ENCODE data around the gene RAB36. TPM values are rescaled to one million over a fixed set of nuclear protein-coding genes. Genes with fewer than 3 reads are reported as not detected.

The RAB36 gene
- total and polyA plus RNA-seq, 2 donors (not counting 1 experiment from before 2014, with no cell fraction given), result 1.1 to 3.3 TPM

DNA sequence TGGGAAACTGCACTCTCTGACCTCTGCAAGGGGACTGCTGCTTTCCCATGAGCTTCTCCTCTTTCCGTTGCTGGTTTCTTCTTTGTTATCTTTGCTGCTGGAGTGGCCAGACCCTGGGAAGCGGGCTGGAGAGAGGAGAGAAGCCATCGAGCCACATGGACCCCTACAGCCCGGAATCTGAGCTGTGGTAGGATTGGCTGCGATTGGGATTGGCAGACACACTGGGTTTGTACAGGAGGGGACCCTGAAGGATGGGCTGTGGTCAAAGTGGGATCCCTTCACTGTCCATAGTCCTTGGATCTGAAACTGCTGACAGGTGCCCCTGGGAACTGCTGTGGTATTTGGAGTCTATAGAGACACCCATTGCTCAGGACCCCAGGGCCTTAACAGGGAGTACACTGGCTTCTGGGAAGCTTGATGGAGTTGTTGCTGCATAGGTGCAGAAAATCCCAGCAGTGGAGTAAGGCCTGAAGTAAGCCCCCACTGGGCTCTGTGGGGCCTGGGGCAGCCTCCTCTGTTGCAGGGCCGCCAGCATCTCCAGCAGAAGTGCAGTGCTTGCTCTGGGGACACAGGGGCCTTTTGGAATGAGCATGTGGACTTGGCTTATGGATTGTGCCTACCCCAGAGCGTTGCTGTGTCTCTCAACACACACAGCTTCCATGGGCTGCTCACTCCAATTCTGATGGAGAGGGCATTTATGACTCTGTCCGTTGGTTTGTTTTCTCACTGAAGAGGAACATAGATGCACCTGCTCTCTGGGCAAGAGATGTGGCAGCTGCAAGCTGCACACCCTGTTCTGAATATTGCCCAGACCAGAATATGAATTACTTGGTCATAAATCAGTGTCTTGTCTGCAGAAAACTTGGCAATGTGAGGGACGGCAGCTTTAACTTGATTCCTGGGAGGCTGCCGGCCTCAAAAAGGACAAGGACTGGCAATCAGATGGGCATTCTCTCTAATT lies 67.1 kb downstream of the RAB36 start:
- Histone ChIP-seq H2AFZ (ENCODE audit: insufficient read depth, low read depth, low read length, poor library complexity, severe bottlenecking) (no peak overlapping the region), H3K4me2 (replicated peaks; ENCODE audit: low read depth, low read length, poor library complexity, severe bottlenecking) (no peak overlapping the region), H3K27ac (ENCODE audit: low read length in 2 of 2) (no peak overlapping the region), H3K4me1 (ENCODE audit: control insufficient read depth in 2 of 2, insufficient read depth in 2 of 2, low read length in 2 of 2) (peaks cover 54 to 55% of the 10 kb centered on the region in 2 donors), H3K36me3 (replicated peaks in 1 of 2; ENCODE audit: control extremely low read depth in 1 of 2, control insufficient read depth in 1 of 2, extremely low read depth in 1 of 2, insufficient read depth in 2 of 2, low read length in 1 of 2) (no peaks in the 10 kb centered on the region), H4K20me1 (ENCODE audit: control insufficient read depth, insufficient read depth, low read length, poor library complexity, severe bottlenecking) (peaks cover 57% of the 10 kb centered on the region), H3K27me3 (replicated peaks in 1 of 4; ENCODE audit: control extremely low read depth in 1 of 4, control insufficient read depth in 3 of 4, insufficient read depth in 4 of 4, low read length in 3 of 4) (no peaks in the 10 kb centered on the region), H3K9ac (ENCODE audit: low read length) (no peak overlapping the region), H3K79me2 (ENCODE audit: control insufficient read depth, insufficient read depth, low read length) (peaks cover 81% of the 10 kb centered on the region), H3K4me3 (ENCODE audit: control extremely low read depth in 1 of 5, extremely low read depth in 1 of 5, insufficient read depth in 1 of 5, low read depth in 2 of 5, low read length in 4 of 5) (no peak overlapping the region), H3K9me3 (ENCODE audit: control extremely low read depth in 1 of 3, control insufficient read depth in 2 of 3, insufficient read depth in 1 of 3, low read length in 2 of 3) (no peaks in the 10 kb centered on the region)
- POLR2A ChIA-PET, result interaction anchor here (0.9 kb wide), 1 partner anchor 8 kb away, joined by 3 read pairs; no protein-coding TSS in a partner anchor
- no peak for DNase-seq
- TF ChIP-seq EZH2 (IDR thresholded peaks at IDR 0.05; ENCODE audit: borderline replicate concordance, insufficient read depth, low read depth, low read length, poor library complexity, severe bottlenecking), result no peak
- TF ChIP-seq CTCF (IDR thresholded peaks at IDR 0.05), result no peak
- Mint-ChIP-seq H3K4me3 (no peak overlapping the region), H3K9me3 (ENCODE audit: insufficient read depth) (no peaks in the 10 kb centered on the region), H3K4me1 (peaks cover 70% of the 10 kb centered on the region), H3K27ac (no peak overlapping the region), H3K27me3 (peaks cover 5% of the 10 kb centered on the region)
- intact Hi-C loops (cut with micrococcal nuclease), result no loop called here
- WGBS (ENCODE audit: insufficient coverage), result 52% methylated on average over 7 of the region's 10 CpGs
- CTCF ChIA-PET, result interaction anchor here (1.1 to 1.9 kb wide), 2 partner anchors 34 to 70 kb away, joined by 5 read pairs; no protein-coding TSS in a partner anchor
- ATAC-seq (ENCODE audit: low read depth), result no peak

Measured in B cell (primary cell).